ENCODE measurements around the gene CACNA1B.
A peak's percentile ranks its signal among the peaks of the same experiment; 100 is the strongest.

CACNA1B gene

DNA sequence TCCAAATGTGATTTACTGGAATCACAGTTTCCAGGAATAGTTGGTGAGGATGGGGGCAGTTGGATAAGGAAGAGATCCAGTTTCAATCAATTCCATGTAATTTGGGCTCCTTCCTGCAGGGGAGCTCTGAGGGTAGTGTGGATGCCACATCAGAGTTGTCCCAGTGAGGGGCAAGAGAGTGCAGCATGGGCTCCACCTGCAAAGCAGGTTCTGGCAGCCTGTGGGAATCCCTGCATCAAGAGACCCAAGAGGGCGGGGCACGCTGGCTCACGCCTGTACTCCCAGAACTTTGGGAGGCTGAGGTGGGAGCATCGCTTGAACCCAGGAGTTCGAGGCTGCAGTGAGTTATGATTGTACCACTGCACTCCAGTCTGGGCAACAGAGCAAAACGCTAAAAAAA lies 188.5 kb downstream of the CACNA1B start:
- no CpG with 5 or more reads among the region's 6 CpGs for WGBS, 2 donors (ENCODE audit: extremely low coverage in 2 of 2, insufficient read length in 2 of 2, insufficient replicate concordance in 1 of 2)

DNA sequence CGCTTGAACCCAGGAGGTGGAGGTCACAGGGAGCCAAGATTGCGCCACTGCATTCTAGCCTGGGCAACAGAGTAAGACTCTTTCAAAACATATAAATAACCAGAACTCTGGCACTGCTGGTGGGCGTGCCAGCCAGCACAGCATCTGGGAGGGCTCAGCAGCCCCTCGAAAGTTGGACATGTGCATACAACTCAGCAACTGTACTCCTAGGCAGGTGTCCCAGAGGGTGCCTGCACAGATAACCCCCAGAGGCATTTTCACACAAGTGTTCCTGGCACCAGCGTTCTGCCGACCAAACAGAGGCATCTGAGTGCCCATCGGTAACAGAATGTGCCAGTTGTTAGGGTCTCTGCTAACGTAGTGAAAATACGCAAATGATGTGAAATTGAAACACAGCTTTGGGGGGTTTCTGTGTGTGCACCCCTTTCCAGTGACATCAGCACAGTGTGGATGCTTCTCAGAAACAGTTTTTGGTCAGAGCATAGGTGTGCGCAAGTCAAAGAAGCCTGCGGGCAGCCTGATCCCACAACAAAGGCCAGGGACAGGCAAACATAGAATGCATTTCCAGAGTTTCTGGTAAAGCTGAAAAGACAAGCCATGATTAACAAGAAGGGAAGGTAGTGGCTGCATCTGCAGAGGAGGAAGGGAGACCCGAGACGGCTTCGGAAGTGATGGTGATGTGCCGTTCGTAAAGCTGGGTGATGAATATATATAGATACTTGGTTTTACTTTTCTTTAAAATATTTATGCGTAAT lies 190.2 kb downstream of the CACNA1B start:
- Histone ChIP-seq H3K4me2 (ENCODE audit: insufficient read depth, low read length, poor library complexity, severe bottlenecking) (no peak overlapping the region), H3K9ac (ENCODE audit: low read depth, low read length, poor library complexity) (no peak overlapping the region), H3K4me1 (ENCODE audit: control insufficient read depth in 2 of 2, insufficient read depth in 1 of 2, low read depth in 1 of 2, low read length in 2 of 2) (peaks cover 3 to 15% of the 10 kb centered on the region in 2 donors), H4K91ac (ENCODE audit: low read depth, low read length, poor library complexity) (no peak overlapping the region), H2BK15ac (ENCODE audit: low read length) (no peak overlapping the region), H3K23ac (ENCODE audit: low read depth, low read length, poor library complexity) (no peak overlapping the region), H2AFZ (ENCODE audit: low read length) (no peak overlapping the region), H3K27me3 (ENCODE audit: control insufficient read depth in 3 of 3, insufficient read depth in 3 of 3, low read depth in 1 of 3, low read length in 3 of 3) (no peaks in the 10 kb centered on the region), H2AK5ac (ENCODE audit: low read depth, low read length) (no peak overlapping the region), H3K36me3 (replicated peaks in 1 of 2; ENCODE audit: control insufficient read depth in 2 of 2, insufficient read depth in 2 of 2, low read length in 2 of 2) (no peaks in the 10 kb centered on the region), H2BK12ac (ENCODE audit: low read length) (no peak overlapping the region), H3K27ac (replicated peaks; ENCODE audit: low read length) (no peak overlapping the region), H2BK5ac (ENCODE audit: low read length) (no peak overlapping the region), H2BK120ac (ENCODE audit: low read depth, low read length) (no peak overlapping the region), H3K14ac (ENCODE audit: low read length) (no peak overlapping the region), H4K8ac (ENCODE audit: low read depth, low read length) (no peak overlapping the region), H3K4ac (ENCODE audit: low read length) (no peak overlapping the region), H3K9me3 (replicated peaks in 1 of 2; ENCODE audit: control insufficient read depth in 2 of 2, insufficient read depth in 1 of 2, low read depth in 1 of 2, low read length in 2 of 2) (peaks cover 0 to 14% of the 10 kb centered on the region in 2 donors), H3K18ac (ENCODE audit: low read length) (no peak overlapping the region), H3K4me3 (ENCODE audit: low read length in 2 of 2) (no peak overlapping the region), H3K79me1 (ENCODE audit: low read depth, low read length) (no peaks in the 10 kb centered on the region)
- no peak for DNase-seq (ENCODE audit: low spot score)
- no CpG with 5 or more reads among the region's 17 CpGs for WGBS, 2 donors (ENCODE audit: extremely low coverage in 2 of 2, insufficient read length in 2 of 2, insufficient replicate concordance in 1 of 2)

More for the DNA sequence above, 188.5 kb downstream of the CACNA1B start:
- Histone ChIP-seq H2AK5ac (ENCODE audit: low read depth, low read length) (no peak overlapping the region), H3K23ac (ENCODE audit: low read depth, low read length, poor library complexity) (no peak overlapping the region), H3K27ac (replicated peaks; ENCODE audit: low read length) (no peak overlapping the region), H3K4me2 (ENCODE audit: insufficient read depth, low read length, poor library complexity, severe bottlenecking) (no peak overlapping the region), H3K4me3 (ENCODE audit: low read length in 2 of 2) (no peak overlapping the region), H2BK5ac (ENCODE audit: low read length) (no peak overlapping the region), H3K27me3 (ENCODE audit: control insufficient read depth in 3 of 3, insufficient read depth in 3 of 3, low read depth in 1 of 3, low read length in 3 of 3) (no peaks in the 10 kb centered on the region), H3K4ac (ENCODE audit: low read length) (no peak overlapping the region), H2BK15ac (ENCODE audit: low read length) (no peak overlapping the region), H2BK12ac (ENCODE audit: low read length) (no peak overlapping the region), H4K8ac (ENCODE audit: low read depth, low read length) (no peak overlapping the region), H3K9ac (ENCODE audit: low read depth, low read length, poor library complexity) (peak overlapping the region; percentile 12), H2BK120ac (ENCODE audit: low read depth, low read length) (no peak overlapping the region), H3K79me1 (ENCODE audit: low read depth, low read length) (no peaks in the 10 kb centered on the region), H4K91ac (ENCODE audit: low read depth, low read length, poor library complexity) (no peak overlapping the region), H3K18ac (ENCODE audit: low read length) (no peak overlapping the region), H3K4me1 (ENCODE audit: control insufficient read depth in 2 of 2, insufficient read depth in 1 of 2, low read depth in 1 of 2, low read length in 2 of 2) (peaks cover 3 to 15% of the 10 kb centered on the region in 2 donors), H3K14ac (ENCODE audit: low read length) (no peak overlapping the region), H3K36me3 (replicated peaks in 1 of 2; ENCODE audit: control insufficient read depth in 2 of 2, insufficient read depth in 2 of 2, low read length in 2 of 2) (no peaks in the 10 kb centered on the region), H2AFZ (ENCODE audit: low read length) (no peak overlapping the region), H3K9me3 (replicated peaks in 1 of 2; ENCODE audit: control insufficient read depth in 2 of 2, insufficient read depth in 1 of 2, low read depth in 1 of 2, low read length in 2 of 2) (peaks cover 0 to 16% of the 10 kb centered on the region in 2 donors)
- DNase-seq (ENCODE audit: low spot score) = no peak

DNA sequence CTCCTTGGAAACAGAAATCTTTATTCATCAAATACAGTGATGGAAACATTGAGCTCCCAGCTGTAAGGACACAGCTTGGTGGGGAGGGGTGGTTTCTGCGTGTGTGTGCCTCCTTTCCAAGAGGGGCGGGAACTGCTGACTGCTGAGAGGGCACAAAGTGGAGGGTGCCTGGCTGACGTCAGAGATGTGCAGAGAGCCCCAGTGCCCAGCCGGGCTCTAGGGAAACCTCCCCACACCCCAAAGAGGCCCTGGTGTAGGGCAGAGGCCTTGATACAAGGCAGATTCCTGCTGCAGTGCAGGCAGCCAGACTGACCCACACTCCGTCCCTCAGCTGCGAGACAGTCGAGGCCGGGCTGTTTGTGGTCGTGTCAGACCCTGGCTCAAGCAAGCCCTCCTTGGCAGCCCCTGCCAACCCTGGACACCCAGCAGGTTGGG lies 191.0 kb downstream of the CACNA1B start:
- Histone ChIP-seq H2AK5ac (ENCODE audit: low read depth, low read length) (no peak overlapping the region), H3K14ac (ENCODE audit: low read length) (no peak overlapping the region), H3K79me1 (ENCODE audit: low read depth, low read length) (no peaks in the 10 kb centered on the region), H3K18ac (ENCODE audit: low read length) (peak overlapping the region; percentile 11), H2BK120ac (ENCODE audit: low read depth, low read length) (no peak overlapping the region), H3K4me2 (ENCODE audit: insufficient read depth, low read length, poor library complexity, severe bottlenecking) (no peak overlapping the region), H2AFZ (ENCODE audit: low read length) (peak overlapping the region; percentile 65), H3K4me1 (ENCODE audit: control insufficient read depth in 2 of 2, insufficient read depth in 1 of 2, low read depth in 1 of 2, low read length in 2 of 2) (peaks cover 4 to 15% of the 10 kb centered on the region in 2 donors), H4K91ac (ENCODE audit: low read depth, low read length, poor library complexity) (no peak overlapping the region), H3K4ac (ENCODE audit: low read length) (no peak overlapping the region), H3K4me3 (ENCODE audit: low read length in 2 of 2) (no peak overlapping the region), H3K9me3 (replicated peaks in 1 of 2; ENCODE audit: control insufficient read depth in 2 of 2, insufficient read depth in 1 of 2, low read depth in 1 of 2, low read length in 2 of 2) (peaks cover 0 to 12% of the 10 kb centered on the region in 2 donors), H3K27me3 (ENCODE audit: control insufficient read depth in 3 of 3, insufficient read depth in 3 of 3, low read depth in 1 of 3, low read length in 3 of 3) (no peaks in the 10 kb centered on the region), H2BK15ac (ENCODE audit: low read length) (no peak overlapping the region), H4K8ac (ENCODE audit: low read depth, low read length) (no peak overlapping the region), H3K27ac (replicated peaks; ENCODE audit: low read length) (no peak overlapping the region), H2BK5ac (ENCODE audit: low read length) (no peak overlapping the region), H3K9ac (ENCODE audit: low read depth, low read length, poor library complexity) (no peak overlapping the region), H3K23ac (ENCODE audit: low read depth, low read length, poor library complexity) (no peak overlapping the region), H3K36me3 (replicated peaks in 1 of 2; ENCODE audit: control insufficient read depth in 2 of 2, insufficient read depth in 2 of 2, low read length in 2 of 2) (no peaks in the 10 kb centered on the region), H2BK12ac (ENCODE audit: low read length) (no peak overlapping the region)
- WGBS, 2 donors (ENCODE audit: extremely low coverage in 2 of 2, insufficient read length in 2 of 2, insufficient replicate concordance in 1 of 2) = no CpG with 5 or more reads among the region's 9 CpGs
- no peak for DNase-seq (ENCODE audit: low spot score)

DNA sequence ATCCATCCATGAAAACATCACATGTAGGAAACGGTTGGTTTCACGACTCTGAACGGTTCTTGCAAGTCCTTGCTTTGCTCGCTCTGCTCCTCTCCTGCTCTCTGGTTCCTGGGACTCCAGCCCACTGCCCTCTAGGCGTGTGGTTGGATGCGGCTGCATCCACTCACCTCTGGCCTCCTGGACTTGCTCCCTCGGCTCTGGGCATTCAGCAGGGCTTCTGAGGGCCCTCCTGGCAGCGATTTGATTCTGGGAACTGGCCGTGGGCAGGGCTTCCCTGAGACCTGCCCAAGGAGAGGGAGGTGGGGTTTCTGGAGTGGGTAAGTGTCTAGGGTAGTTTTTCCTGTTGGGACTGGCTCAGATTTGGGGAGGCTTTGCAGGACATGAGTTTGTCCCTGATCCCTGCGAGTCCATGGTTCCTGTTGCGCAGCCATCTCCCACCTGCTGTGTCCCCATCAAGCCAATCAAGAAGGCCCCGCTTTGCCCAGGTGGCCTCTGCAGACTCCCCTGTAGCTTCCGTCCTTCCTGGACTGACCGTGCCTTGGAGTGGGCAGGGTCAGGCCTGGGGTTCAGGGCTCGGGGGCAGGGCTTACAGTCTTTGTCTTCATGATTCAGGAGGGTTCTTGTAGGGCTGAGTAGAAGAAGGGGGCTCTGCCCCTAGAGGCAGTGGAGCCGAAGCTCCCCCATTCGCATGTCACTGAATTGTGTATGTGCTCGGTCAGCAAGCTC lies 192.3 kb downstream of the CACNA1B start:
- no peak for DNase-seq (ENCODE audit: low spot score)
- no peak overlapping the region for H4K91ac ChIP-seq (ENCODE audit: low read depth, low read length, poor library complexity)

More for the DNA sequence above, 192.3 kb downstream of the CACNA1B start:
- Histone ChIP-seq H4K8ac (ENCODE audit: low read depth, low read length) (no peak overlapping the region), H3K4me1 (ENCODE audit: control insufficient read depth in 2 of 2, insufficient read depth in 1 of 2, low read depth in 1 of 2, low read length in 2 of 2) (peaks cover 4 to 15% of the 10 kb centered on the region in 2 donors), H2BK15ac (ENCODE audit: low read length) (no peak overlapping the region), H2BK5ac (ENCODE audit: low read length) (no peak overlapping the region), H3K4me3 (ENCODE audit: low read length in 2 of 2) (no peak overlapping the region), H2BK12ac (ENCODE audit: low read length) (no peak overlapping the region), H3K79me1 (ENCODE audit: low read depth, low read length) (no peaks in the 10 kb centered on the region), H3K4me2 (ENCODE audit: insufficient read depth, low read length, poor library complexity, severe bottlenecking) (no peak overlapping the region), H2BK120ac (ENCODE audit: low read depth, low read length) (no peak overlapping the region), H3K18ac (ENCODE audit: low read length) (peak overlapping the region; percentile 58), H3K4ac (ENCODE audit: low read length) (no peak overlapping the region), H3K27me3 (ENCODE audit: control insufficient read depth in 3 of 3, insufficient read depth in 3 of 3, low read depth in 1 of 3, low read length in 3 of 3) (no peaks in the 10 kb centered on the region), H3K9ac (ENCODE audit: low read depth, low read length, poor library complexity) (no peak overlapping the region), H3K14ac (ENCODE audit: low read length) (peak overlapping the region; percentile 21), H3K9me3 (replicated peaks in 1 of 2; ENCODE audit: control insufficient read depth in 2 of 2, insufficient read depth in 1 of 2, low read depth in 1 of 2, low read length in 2 of 2) (peaks cover 0 to 13% of the 10 kb centered on the region in 2 donors), H3K23ac (ENCODE audit: low read depth, low read length, poor library complexity) (no peak overlapping the region), H3K36me3 (replicated peaks in 1 of 2; ENCODE audit: control insufficient read depth in 2 of 2, insufficient read depth in 2 of 2, low read length in 2 of 2) (no peaks in the 10 kb centered on the region), H3K27ac (replicated peaks; ENCODE audit: low read length) (no peak overlapping the region), H2AFZ (ENCODE audit: low read length) (no peak overlapping the region), H2AK5ac (ENCODE audit: low read depth, low read length) (no peak overlapping the region)
- WGBS, 2 donors (ENCODE audit: extremely low coverage in 2 of 2, insufficient read length in 2 of 2, insufficient replicate concordance in 1 of 2) = no CpG with 5 or more reads among the region's 18 CpGs
